Neural cell (in vitro differentiated cells): ENCODE measurements around the gene NPHP4. TPM values are rescaled to one million over a fixed set of nuclear protein-coding genes. Genes with fewer than 3 reads are reported as not detected.

ENCODE experiments used
- H2AFZ ChIP-seq: fragments of 200-600, 300-800 bp; sonication (generic), shearing (Covaris generic); 2 replicates; pipeline ENCODE4 v1.6.0; 2014; ENCODE audit warnings: low read depth, mild to moderate bottlenecking, antibody characterized with exemption, low read length, moderate library complexity
- H3F3A ChIP-seq: fragments of 200-600 bp; shearing (Covaris generic); 2 replicates; pipeline ENCODE4 v1.6.1; 2016; ENCODE audit warnings: mild to moderate bottlenecking, moderate library complexity, mixed read lengths, antibody characterized with exemption, low read length; ENCODE audit not compliant: insufficient read depth, poor library complexity, severe bottlenecking
- H3K27ac ChIP-seq: fragments of 200-600, 300-800 bp; sonication (generic), shearing (Covaris generic); 2 replicates; pipeline ENCODE4 v1.5.1; 2014; ENCODE audit warnings: mild to moderate bottlenecking, low read length, moderate library complexity
- H3K27me3 ChIP-seq: fragments of 300-800, 200-600 bp; sonication (generic), shearing (Covaris generic); 2 replicates; pipeline ENCODE4 v1.6.0; 2014; ENCODE audit warnings: mild to moderate bottlenecking, low read depth, low read length, moderate library complexity; ENCODE audit not compliant: insufficient read depth
- H3K36me3 ChIP-seq: fragments of 300-800, 200-600 bp; sonication (generic), shearing (Covaris generic); 2 replicates; pipeline ENCODE4 v1.5.1; 2014; ENCODE audit warnings: mild to moderate bottlenecking, antibody characterized with exemption, low read length, moderate library complexity; ENCODE audit not compliant: insufficient read depth
- H3K4me2 ChIP-seq: fragments of 300-800, 200-600 bp; sonication (generic), shearing (Covaris generic); 2 replicates; pipeline ENCODE4 v1.6.0; 2014; ENCODE audit warnings: mild to moderate bottlenecking, low read length
- H3K4me3 ChIP-seq: fragments of 300-800, 200-600 bp; sonication (generic), shearing (Covaris generic); 2 replicates; pipeline ENCODE4 v1.5.1; 2014; ENCODE audit warnings: mild to moderate bottlenecking, low read length, moderate library complexity
- H3K79me2 ChIP-seq: fragments of 200-600 bp; shearing (Covaris generic); replicated peaks from 2 replicates; pipeline ENCODE4 v1.6.0; 2014; ENCODE audit warnings: mild to moderate bottlenecking, low read length, moderate library complexity; ENCODE audit not compliant: insufficient read depth
- H3K9ac ChIP-seq: fragments of 300-800, 200-600 bp; sonication (generic), shearing (Covaris generic); 2 replicates; pipeline ENCODE4 v1.6.1; 2016; ENCODE audit warnings: mild to moderate bottlenecking, low read length, mixed read lengths
- H3K9me2 ChIP-seq: fragments of 200-600 bp; shearing (Covaris generic); 2 replicates; pipeline ENCODE4 v1.6.1; 2016; ENCODE audit warnings: mild to moderate bottlenecking, low read length, mixed read lengths; ENCODE audit not compliant: insufficient read depth
- H3K9me3 ChIP-seq: fragments of 200-600, 300-800 bp; sonication (generic), shearing (Covaris generic); 2 replicates; pipeline ENCODE4 v1.6.1; 2016; ENCODE audit warnings: mild to moderate bottlenecking, mixed run types, low read length, moderate library complexity, mixed read lengths
- H4K20me1 ChIP-seq: fragments of 200-600 bp; shearing (Covaris generic); 2 replicates; pipeline ENCODE4 v1.6.1; 2016; ENCODE audit warnings: mild to moderate bottlenecking, mixed run types; ENCODE audit not compliant: insufficient read depth
- CTCF ChIP-seq: fragments of 450-650 bp; IDR thresholded peaks from 2 replicates; pipeline ENCODE4 v1.5.1; 2014; ENCODE audit warnings: antibody characterized with exemption, mild to moderate bottlenecking, moderate library complexity; ENCODE audit not compliant: poor library complexity, severe bottlenecking
- EP300 ChIP-seq: fragments of 450-650 bp; conservative IDR thresholded peaks from 2 replicates; pipeline ENCODE4 v1.6.1; 2014; ENCODE audit warnings: antibody characterized with exemption, mild to moderate bottlenecking, moderate library complexity; ENCODE audit not compliant: poor library complexity, severe bottlenecking
- EZH2 ChIP-seq: fragments of 200-600, 300-800 bp; shearing (Covaris generic), sonication (generic); IDR thresholded peaks from 2 replicates; pipeline ENCODE4 v1.6.1; 2014; ENCODE audit warnings: antibody characterized with exemption, low read length, borderline replicate concordance, mild to moderate bottlenecking; ENCODE audit not compliant: insufficient read depth, poor library complexity, severe bottlenecking
- MXI1 ChIP-seq: fragments of 450-650 bp; conservative IDR thresholded peaks from 2 replicates; pipeline ENCODE4 v1.6.1; 2014; ENCODE audit warnings: antibody characterized with exemption, mild to moderate bottlenecking; ENCODE audit not compliant: poor library complexity, severe bottlenecking
- POLR2AphosphoS5 ChIP-seq: IDR thresholded peaks from 2 replicates; pipeline ENCODE4 v1.6.1; 2012
- RAD21 ChIP-seq: fragments of 450-650 bp; conservative IDR thresholded peaks from 2 replicates; pipeline ENCODE4 v1.6.1; 2014; ENCODE audit warnings: antibody characterized with exemption, mild to moderate bottlenecking, moderate library complexity
- SMC3 ChIP-seq: fragments of 450-650 bp; conservative IDR thresholded peaks from 2 replicates; pipeline ENCODE4 v1.6.1; 2014; ENCODE audit warnings: antibody characterized with exemption, mild to moderate bottlenecking, moderate library complexity; ENCODE audit not compliant: poor library complexity
- TAF1 ChIP-seq: IDR thresholded peaks from 2 replicates; pipeline ENCODE4 v1.6.1; 2012; ENCODE audit warnings: low read depth
- polyA plus RNA-seq: library from polyadenylated mRNA; depleted of rRNA; stranded (reverse); fragments of >200 nt; gene quantifications from 2 replicates; pipeline ENCODE4 v1.2.3, GENCODE V29; 2014
- TF ChIP-seq, protein P1 (sequence below): IDR thresholded peaks from 2 replicates; pipeline ENCODE4 v1.6.1; 2012; ENCODE audit warnings: borderline replicate concordance

Gene NPHP4
- polyA plus RNA-seq, 1 donor from 2014 or later: 17.1 TPM

DNA sequence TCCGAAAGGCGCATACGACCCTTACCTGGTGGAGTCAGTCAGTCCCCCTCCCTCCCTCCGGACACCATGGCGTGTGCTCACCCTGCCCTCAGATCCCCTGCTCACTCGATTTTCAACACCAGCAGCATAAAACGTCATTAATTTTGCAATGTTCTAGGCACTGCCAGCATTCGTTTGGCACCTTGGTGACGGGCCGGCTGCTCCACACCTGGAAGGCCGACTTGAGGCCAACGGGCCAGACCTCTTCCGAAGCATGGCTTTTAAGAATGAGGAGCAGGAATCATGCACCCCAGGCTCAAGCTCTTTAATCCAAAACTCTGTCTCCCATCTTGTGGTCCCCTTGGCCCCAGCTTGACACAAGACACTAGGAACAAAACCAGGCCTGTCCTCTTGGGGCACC is 33.1 kb downstream of the NPHP4 start:
- Histone ChIP-seq H3K4me3 (no peak overlapping the region), H3K27ac (no peak overlapping the region), H3K9me3 (no peaks in the 10 kb centered on the region), H3K27me3 (no peaks in the 10 kb centered on the region), H3K9me2 (no peaks in the 10 kb centered on the region), H3K36me3 (no peaks in the 10 kb centered on the region), H3K4me2 (no peak overlapping the region), H4K20me1 (no peaks in the 10 kb centered on the region), H2AFZ (no peak overlapping the region), H3K79me2 (no peaks in the 10 kb centered on the region), H3F3A (no peaks in the 10 kb centered on the region), H3K9ac (no peak overlapping the region)
- TF ChIP-seq EP300 (no peak), RAD21 (no peak), SMC3 (no peak), MXI1 (no peak), POLR2AphosphoS5 (no peak), EZH2 (no peak), TAF1 (no peak), CTCF (no peak)
- TF ChIP-seq, protein P1, sequence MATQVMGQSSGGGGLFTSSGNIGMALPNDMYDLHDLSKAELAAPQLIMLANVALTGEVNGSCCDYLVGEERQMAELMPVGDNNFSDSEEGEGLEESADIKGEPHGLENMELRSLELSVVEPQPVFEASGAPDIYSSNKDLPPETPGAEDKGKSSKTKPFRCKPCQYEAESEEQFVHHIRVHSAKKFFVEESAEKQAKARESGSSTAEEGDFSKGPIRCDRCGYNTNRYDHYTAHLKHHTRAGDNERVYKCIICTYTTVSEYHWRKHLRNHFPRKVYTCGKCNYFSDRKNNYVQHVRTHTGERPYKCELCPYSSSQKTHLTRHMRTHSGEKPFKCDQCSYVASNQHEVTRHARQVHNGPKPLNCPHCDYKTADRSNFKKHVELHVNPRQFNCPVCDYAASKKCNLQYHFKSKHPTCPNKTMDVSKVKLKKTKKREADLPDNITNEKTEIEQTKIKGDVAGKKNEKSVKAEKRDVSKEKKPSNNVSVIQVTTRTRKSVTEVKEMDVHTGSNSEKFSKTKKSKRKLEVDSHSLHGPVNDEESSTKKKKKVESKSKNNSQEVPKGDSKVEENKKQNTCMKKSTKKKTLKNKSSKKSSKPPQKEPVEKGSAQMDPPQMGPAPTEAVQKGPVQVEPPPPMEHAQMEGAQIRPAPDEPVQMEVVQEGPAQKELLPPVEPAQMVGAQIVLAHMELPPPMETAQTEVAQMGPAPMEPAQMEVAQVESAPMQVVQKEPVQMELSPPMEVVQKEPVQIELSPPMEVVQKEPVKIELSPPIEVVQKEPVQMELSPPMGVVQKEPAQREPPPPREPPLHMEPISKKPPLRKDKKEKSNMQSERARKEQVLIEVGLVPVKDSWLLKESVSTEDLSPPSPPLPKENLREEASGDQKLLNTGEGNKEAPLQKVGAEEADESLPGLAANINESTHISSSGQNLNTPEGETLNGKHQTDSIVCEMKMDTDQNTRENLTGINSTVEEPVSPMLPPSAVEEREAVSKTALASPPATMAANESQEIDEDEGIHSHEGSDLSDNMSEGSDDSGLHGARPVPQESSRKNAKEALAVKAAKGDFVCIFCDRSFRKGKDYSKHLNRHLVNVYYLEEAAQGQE: no peak

GRCh38 chr1:5956022-5956830 is 36.0 kb downstream of the NPHP4 start:
- Histone ChIP-seq H3K4me2 (no peak overlapping the region), H3K9me3 (no peaks in the 10 kb centered on the region), H3K27ac (no peak overlapping the region), H3K36me3 (no peaks in the 10 kb centered on the region), H3K4me3 (no peak overlapping the region), H2AFZ (no peak overlapping the region), H3K79me2 (no peaks in the 10 kb centered on the region), H4K20me1 (no peaks in the 10 kb centered on the region), H3K9ac (no peak overlapping the region), H3K27me3 (no peaks in the 10 kb centered on the region), H3F3A (no peaks in the 10 kb centered on the region), H3K9me2 (no peaks in the 10 kb centered on the region)
- TF ChIP-seq MXI1 (no peak), EP300 (no peak), POLR2AphosphoS5 (no peak), SMC3 (no peak), TAF1 (no peak), RAD21 (no peak), CTCF (no peak)
